ENCODE results near the gene ZNRF3.

GRCh38 chr22:28978158-28978557, 94.8 kb downstream of the ZNRF3 start:
- TF ChIP-seq CTCF (optimal IDR thresholded peaks at IDR 0.05 in 1 of 3, IDR thresholded peaks at IDR 0.05 in 1 of 3, conservative IDR thresholded peaks at IDR 0.05 in 1 of 3; ENCODE audit: extremely low read depth in 1 of 3, insufficient read depth in 2 of 3, low read length in 3 of 3) (no peak), EZH2 (IDR thresholded peaks at IDR 0.05; ENCODE audit: low read length) (no peak)
